ENCODE measurements around the gene CDC42SE2.

DNA sequence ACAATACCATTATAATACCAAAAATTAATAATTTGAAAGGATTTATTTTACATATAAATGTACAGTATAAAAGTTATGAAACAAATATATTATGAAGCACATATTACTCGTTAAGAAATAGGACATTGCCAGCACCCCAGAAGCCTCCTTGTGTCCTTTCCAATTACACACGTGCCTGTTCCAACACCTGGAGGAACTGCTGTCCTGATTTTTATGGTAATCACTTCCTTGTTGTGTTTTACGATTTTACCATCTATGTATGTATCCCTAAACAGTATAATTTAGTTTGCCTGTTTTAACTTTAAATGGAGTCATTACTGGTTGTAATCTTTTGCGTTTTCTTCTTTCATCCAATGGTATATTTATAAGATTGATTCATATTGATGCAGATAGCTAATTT lies 105.0 kb downstream of the CDC42SE2 start:
- TF ChIP-seq CTCF (IDR thresholded peaks at IDR 0.05): no peak
- TF ChIP-seq POLR2A (IDR thresholded peaks at IDR 0.05): no peak
- TF ChIP-seq POLR2AphosphoS5 (IDR thresholded peaks at IDR 0.05): no peak
- no peak for TF ChIP-seq EP300 (IDR thresholded peaks at IDR 0.05; ENCODE audit: low read depth)
